Measurements from ENCODE around the gene CDC6.

GRCh38 chr17:40306395-40306794, 18.7 kb downstream of the CDC6 start:
- TF ChIP-seq KLF8 (tag by site-specific recombination; IDR thresholded peaks at IDR 0.05), result no peak
- TF ChIP-seq CTCF (tag by site-specific recombination; IDR thresholded peaks at IDR 0.05), result no peak
- no peak for TF ChIP-seq ELK4 (IDR thresholded peaks at IDR 0.05; ENCODE audit: borderline replicate concordance, low read depth, low read length)

All from HEK293 (cell line).